Breast epithelium (tissue), 4 donors: Measurements from ENCODE around the gene SSR2. TPM values are rescaled to one million over a fixed set of nuclear protein-coding genes. Genes with fewer than 3 reads are reported as not detected.

ENCODE experiments used
- DNase-seq, 2 donors: peaks; one replicate each; pipeline ENCODE4 v3.0.0-alpha.2; 2019; ENCODE audit warnings: low spot score in 2 of 2
- H3K27ac ChIP-seq, 2 donors: fragments of 200-600 bp; sonication (generic) in 1 of 2; one replicate each; pipeline ENCODE4 v1.5.1; 2016 to 2019; ENCODE audit warnings: mild to moderate bottlenecking in 1 of 2
- H3K27me3 ChIP-seq, 2 donors: fragments of 200-600 bp; sonication (generic) in 1 of 2; one replicate each; pipeline versions ENCODE4 v1.5.1 to v1.6.0; 2017 to 2019; ENCODE audit warnings: control low read depth in 1 of 2, mild to moderate bottlenecking in 1 of 2
- H3K36me3 ChIP-seq: fragments of 200-600 bp; one replicate; pipeline ENCODE4 v1.5.1; 2019
- H3K4me1 ChIP-seq, 2 donors: fragments of 200-600 bp; sonication (generic); one replicate each; pipeline ENCODE4 v1.5.1; 2016 to 2019; ENCODE audit warnings: control low read depth in 1 of 2
- H3K4me3 ChIP-seq, 3 donors: fragments of 200-600 bp; sonication (generic); 1 replicate in 2 of 3; 2 replicates in 1 of 3; pipeline ENCODE4 v1.5.1; 2016 to 2019; ENCODE audit warnings: mild to moderate bottlenecking in 3 of 3, moderate library complexity in 2 of 3
- H3K9me3 ChIP-seq, 2 donors: fragments of 200-600 bp; sonication (generic) in 1 of 2; one replicate each; pipeline ENCODE4 v1.5.1; 2016 to 2019; ENCODE audit warnings: control low read depth in 1 of 2
- POLR2A ChIP-seq: fragments of 450-650 bp; IDR thresholded peaks from one replicate; pipeline ENCODE4 v1.6.1; 2016; ENCODE audit warnings: antibody characterized with exemption, mild to moderate bottlenecking, moderate library complexity
- POLR2AphosphoS5 ChIP-seq, 3 donors: sonication (generic); formaldehyde crosslinking; IDR thresholded peaks; one replicate each; pipeline ENCODE4 v1.6.1; 2017; ENCODE audit warnings: antibody characterized with exemption in 3 of 3
- intact Hi-C: fragments of 100-400 bp; cut with DNase I; formaldehyde crosslinking; loops from one replicate; pipeline ENCODE4 v1.15.1; 2023; ENCODE audit warnings: low total_unique reads
- total RNA-seq, 3 donors: library from RNA; depleted of rRNA; stranded (reverse); fragments of >200 nt; gene quantifications; one replicate each; pipeline ENCODE4 v1.1.0, GENCODE V29; 2016
- TF ChIP-seq, protein P1 (sequence below), 3 donors: fragments of 450-650 bp; IDR thresholded peaks; one replicate each; pipeline ENCODE4 v1.5.1; 2016 to 2017; ENCODE audit warnings: antibody characterized with exemption in 3 of 3, mild to moderate bottlenecking in 3 of 3, moderate library complexity in 3 of 3

The SSR2 gene
- total RNA-seq, 3 donors from 2014 or later = 305 to 407 (median 370) TPM

DNA sequence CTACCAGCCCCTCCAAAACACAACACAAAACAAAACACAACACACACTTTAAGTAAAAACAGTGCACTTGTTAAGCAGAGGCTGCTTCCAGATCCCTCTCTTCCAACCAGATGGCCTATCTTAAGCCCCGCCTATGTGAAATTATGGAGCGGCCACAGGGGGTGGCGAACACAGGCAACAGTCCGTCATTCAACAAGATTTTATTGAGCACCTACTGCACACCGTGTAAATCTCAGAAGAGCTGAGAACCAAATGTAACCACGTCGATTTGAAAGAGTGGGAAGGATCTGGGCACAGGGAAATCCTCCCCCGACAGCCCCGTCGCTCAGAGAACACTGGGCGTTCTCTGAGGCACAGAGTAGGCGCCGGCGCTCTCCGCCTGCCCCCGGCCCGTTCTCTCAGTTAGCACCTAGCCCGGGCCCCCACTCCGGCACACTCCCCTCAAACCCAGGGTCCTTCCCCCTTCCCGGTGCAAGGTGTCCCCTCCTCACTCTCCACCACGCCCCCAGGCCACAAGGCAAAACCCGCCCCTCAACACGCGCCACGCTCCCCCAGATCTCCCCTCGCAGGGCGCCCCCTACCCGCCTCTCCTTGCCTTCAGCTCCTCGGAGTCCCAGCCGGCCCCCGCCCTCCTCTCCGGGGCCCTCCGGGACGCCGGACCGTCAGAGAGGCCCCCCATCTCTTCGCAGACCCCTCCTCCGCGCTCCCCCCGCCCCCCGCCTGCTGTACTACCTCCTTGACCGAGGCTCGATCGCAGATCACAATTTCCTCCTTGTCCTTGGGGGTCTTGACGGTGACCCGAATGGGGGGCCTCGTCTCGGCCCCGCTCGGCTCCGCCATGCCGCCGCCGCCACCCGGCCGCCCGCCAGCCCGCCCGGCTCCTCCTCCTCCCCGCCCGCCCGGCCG, 32.4 kb upstream of the SSR2 start:
- Histone ChIP-seq H3K4me1 (no peaks in the 10 kb centered on the region), H3K27me3 (no peaks in the 10 kb centered on the region), H3K36me3 (no peaks in the 10 kb centered on the region), H3K4me3 (peak overlapping the region; percentile 79 to 90 (median 83)), H3K27ac (peak overlapping the region; percentile 91 to 93), H3K9me3 (no peaks in the 10 kb centered on the region)
- intact Hi-C loops = no loop called here
- DNase-seq = peak; percentile 35 to 57
- TF ChIP-seq POLR2A (no peak), POLR2AphosphoS5 (IDR thresholded peaks at IDR 0.05) (no peak)
- TF ChIP-seq, protein P1, sequence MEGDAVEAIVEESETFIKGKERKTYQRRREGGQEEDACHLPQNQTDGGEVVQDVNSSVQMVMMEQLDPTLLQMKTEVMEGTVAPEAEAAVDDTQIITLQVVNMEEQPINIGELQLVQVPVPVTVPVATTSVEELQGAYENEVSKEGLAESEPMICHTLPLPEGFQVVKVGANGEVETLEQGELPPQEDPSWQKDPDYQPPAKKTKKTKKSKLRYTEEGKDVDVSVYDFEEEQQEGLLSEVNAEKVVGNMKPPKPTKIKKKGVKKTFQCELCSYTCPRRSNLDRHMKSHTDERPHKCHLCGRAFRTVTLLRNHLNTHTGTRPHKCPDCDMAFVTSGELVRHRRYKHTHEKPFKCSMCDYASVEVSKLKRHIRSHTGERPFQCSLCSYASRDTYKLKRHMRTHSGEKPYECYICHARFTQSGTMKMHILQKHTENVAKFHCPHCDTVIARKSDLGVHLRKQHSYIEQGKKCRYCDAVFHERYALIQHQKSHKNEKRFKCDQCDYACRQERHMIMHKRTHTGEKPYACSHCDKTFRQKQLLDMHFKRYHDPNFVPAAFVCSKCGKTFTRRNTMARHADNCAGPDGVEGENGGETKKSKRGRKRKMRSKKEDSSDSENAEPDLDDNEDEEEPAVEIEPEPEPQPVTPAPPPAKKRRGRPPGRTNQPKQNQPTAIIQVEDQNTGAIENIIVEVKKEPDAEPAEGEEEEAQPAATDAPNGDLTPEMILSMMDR (IDR thresholded peaks at IDR 0.05) = peak in 1 of 3 donors; percentile 8

DNA sequence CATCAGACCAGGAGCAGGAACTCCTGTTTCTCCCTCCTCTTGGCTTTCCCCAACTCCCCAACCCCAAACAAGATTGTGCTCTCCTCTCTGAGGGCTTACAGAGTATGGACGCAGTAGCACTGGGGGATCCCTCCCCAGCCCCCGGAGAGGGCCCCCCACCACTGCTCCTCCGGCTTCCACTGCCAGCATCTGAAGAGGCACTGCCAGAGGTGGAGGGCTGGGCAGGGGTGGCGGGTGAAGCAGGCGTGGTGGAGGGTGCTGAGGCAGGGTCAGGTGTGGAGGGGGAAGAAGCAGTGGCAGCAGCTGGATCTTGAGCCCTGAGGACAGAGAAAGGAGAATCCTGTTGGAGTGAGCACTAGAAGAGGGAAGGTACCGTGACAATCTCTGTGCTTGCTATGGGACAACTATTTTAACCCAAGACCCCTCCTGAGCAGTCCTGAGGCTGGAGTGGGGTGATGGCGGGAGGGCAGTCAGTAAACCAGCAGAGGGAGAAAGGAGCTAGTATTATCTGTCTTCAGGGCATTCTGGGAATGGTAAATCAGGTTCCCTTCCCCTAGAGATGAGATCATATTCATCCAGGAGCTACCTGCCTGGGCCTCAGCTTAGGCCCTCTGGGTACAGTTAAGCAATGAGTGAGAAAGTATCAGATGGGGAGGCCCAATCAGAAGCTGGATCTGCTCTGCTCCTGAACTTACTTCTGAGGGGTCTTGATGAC, 30.4 kb upstream of the SSR2 start:
- no peaks in the 10 kb centered on the region for H3K27me3 ChIP-seq
- H3K27ac ChIP-seq = no peak overlapping the region
- no peak for DNase-seq
- H3K4me1 ChIP-seq = no peaks in the 10 kb centered on the region
- intact Hi-C loops = no loop called here
- no peaks in the 10 kb centered on the region for H3K36me3 ChIP-seq
- no peak overlapping the region for H3K4me3 ChIP-seq
- H3K9me3 ChIP-seq = no peaks in the 10 kb centered on the region
- no peak for TF ChIP-seq POLR2AphosphoS5 (IDR thresholded peaks at IDR 0.05)
- TF ChIP-seq, protein P1 (IDR thresholded peaks at IDR 0.05) = no peak
- no peak for TF ChIP-seq POLR2A

- H3K4me1 ChIP-seq = no peaks in the 10 kb centered on the region
- H3K27ac ChIP-seq = no peak overlapping the region
- TF ChIP-seq POLR2AphosphoS5 (IDR thresholded peaks at IDR 0.05) (no peak), POLR2A (no peak)
- TF ChIP-seq, protein P1 (IDR thresholded peaks at IDR 0.05) = no peak
- H3K36me3 ChIP-seq = no peaks in the 10 kb centered on the region
- intact Hi-C loops = no loop called here
- no peak for DNase-seq
- no peaks in the 10 kb centered on the region for H3K9me3 ChIP-seq
- H3K27me3 ChIP-seq = no peaks in the 10 kb centered on the region
- no peak overlapping the region for H3K4me3 ChIP-seq
Observed at GRCh38 chr1:156050376-156050775, 29.6 kb upstream of the SSR2 start.

- H3K36me3 ChIP-seq = no peaks in the 10 kb centered on the region
- intact Hi-C loops = no loop called here
- H3K27ac ChIP-seq = no peak overlapping the region
Observed at GRCh38 chr1:156048663-156049258, 28.0 kb upstream of the SSR2 start.

More at GRCh38 chr1:156048663-156049258, 28.0 kb upstream of the SSR2 start:
- Histone ChIP-seq H3K4me3 (no peak overlapping the region), H3K4me1 (no peaks in the 10 kb centered on the region), H3K27me3 (no peaks in the 10 kb centered on the region), H3K9me3 (no peaks in the 10 kb centered on the region)
- TF ChIP-seq POLR2AphosphoS5 (IDR thresholded peaks at IDR 0.05) = no peak
- TF ChIP-seq, protein P1 (IDR thresholded peaks at IDR 0.05) = no peak
- TF ChIP-seq POLR2A = no peak
- DNase-seq = no peak
